Neural progenitor cell (in vitro differentiated cells): ENCODE data around the gene MICAL2. TPM values are rescaled to one million over a fixed set of nuclear protein-coding genes. Genes with fewer than 3 reads are reported as not detected.

Experiments
- DNase-seq: peaks from one replicate; pipeline ENCODE4 v3.0.0-alpha.2; 2016; ENCODE audit warnings: low spot score
- H2AFZ ChIP-seq: fragments of 200-600 bp; sonication (generic); replicated peaks from 2 replicates; pipeline ENCODE4 v1.6.1; 2016; ENCODE audit warnings: antibody characterized with exemption
- H3F3A ChIP-seq: fragments of 200-600 bp; sonication (generic); 2 replicates; pipeline ENCODE4 v1.6.1; 2016; ENCODE audit warnings: antibody characterized with exemption, low read depth
- H3K27ac ChIP-seq: fragments of 200-600 bp; sonication (generic); 2 replicates; pipeline ENCODE4 v1.5.1; 2016; ENCODE audit warnings: mild to moderate bottlenecking
- H3K27me3 ChIP-seq: fragments of 200-600 bp; sonication (generic); 2 replicates; pipeline ENCODE4 v1.6.1; 2016; ENCODE audit warnings: mild to moderate bottlenecking, moderate library complexity
- H3K36me3 ChIP-seq: fragments of 200-600 bp; sonication (generic); 2 replicates; pipeline ENCODE4 v1.5.1; 2016
- H3K4me1 ChIP-seq: fragments of 200-600 bp; sonication (generic); 2 replicates; pipeline ENCODE4 v1.6.1; 2016; ENCODE audit warnings: mixed run types
- H3K4me2 ChIP-seq: fragments of 200-600 bp; sonication (generic); 2 replicates; pipeline ENCODE4 v1.6.1; 2016
- H3K4me3 ChIP-seq: fragments of 200-600 bp; sonication (generic); 2 replicates; pipeline ENCODE4 v1.5.1; 2016
- H3K79me2 ChIP-seq: fragments of 200-600 bp; sonication (generic); 2 replicates; pipeline ENCODE4 v1.6.1; 2016; ENCODE audit warnings: low read depth
- H3K9ac ChIP-seq: fragments of 200-600 bp; sonication (generic); 2 replicates; pipeline ENCODE4 v1.6.1; 2016
- H3K9me3 ChIP-seq: fragments of 200-600 bp; sonication (generic); 2 replicates; pipeline ENCODE4 v1.5.1; 2016; ENCODE audit warnings: low read depth
- H4K20me1 ChIP-seq: fragments of 200-600 bp; sonication (generic); 2 replicates; pipeline ENCODE4 v1.6.1; 2016; ENCODE audit warnings: low read depth
- H3K27ac Mint-ChIP-seq: 3 replicates; pipeline ENCODE4 v1.8.0; 2021; ENCODE audit warnings: mixed read lengths
- H3K27me3 Mint-ChIP-seq: 2 replicates; pipeline ENCODE4 v1.8.0; 2022; ENCODE audit warnings: low read depth, mild to moderate bottlenecking, inconsistent platforms, moderate library complexity, mixed read lengths; ENCODE audit not compliant: insufficient read depth
- H3K36me3 Mint-ChIP-seq: 3 replicates; pipeline ENCODE4 v1.8.0; 2021; ENCODE audit warnings: mixed read lengths
- H3K4me1 Mint-ChIP-seq: 3 replicates; pipeline ENCODE4 v1.8.0; 2021; ENCODE audit warnings: mixed read lengths
- H3K4me3 Mint-ChIP-seq: 3 replicates; pipeline ENCODE4 v1.8.0; 2021; ENCODE audit warnings: mild to moderate bottlenecking, moderate library complexity, mixed read lengths
- H3K9me3 Mint-ChIP-seq: 3 replicates; pipeline ENCODE4 v1.8.0; 2020; ENCODE audit warnings: mixed read lengths
- EZH2 ChIP-seq: fragments of 200-600 bp; sonication (generic); IDR thresholded peaks from 2 replicates; pipeline ENCODE4 v1.6.1; 2017; ENCODE audit warnings: antibody characterized with exemption, mild to moderate bottlenecking, moderate library complexity
- EZH2phosphoT487 ChIP-seq: fragments of 200-600 bp; sonication (generic); IDR thresholded peaks from 2 replicates; pipeline ENCODE4 v1.6.1; 2017; ENCODE audit warnings: antibody characterized with exemption
- total RNA-seq: library from RNA; depleted of rRNA; stranded (reverse); fragments of >200 nt; gene quantifications from 2 replicates; pipeline ENCODE4 v1.2.3, GENCODE V29; 2015; ENCODE audit warnings: low replicate concordance
- TF ChIP-seq, protein P1 (sequence below): fragments of 200-600 bp; sonication (generic); IDR thresholded peaks from 2 replicates; pipeline ENCODE4 v1.5.1; 2017; ENCODE audit warnings: antibody characterized with exemption, mild to moderate bottlenecking

MICAL2 gene
- total RNA-seq, 1 donor from 2014 or later, result 0.60 TPM

DNA sequence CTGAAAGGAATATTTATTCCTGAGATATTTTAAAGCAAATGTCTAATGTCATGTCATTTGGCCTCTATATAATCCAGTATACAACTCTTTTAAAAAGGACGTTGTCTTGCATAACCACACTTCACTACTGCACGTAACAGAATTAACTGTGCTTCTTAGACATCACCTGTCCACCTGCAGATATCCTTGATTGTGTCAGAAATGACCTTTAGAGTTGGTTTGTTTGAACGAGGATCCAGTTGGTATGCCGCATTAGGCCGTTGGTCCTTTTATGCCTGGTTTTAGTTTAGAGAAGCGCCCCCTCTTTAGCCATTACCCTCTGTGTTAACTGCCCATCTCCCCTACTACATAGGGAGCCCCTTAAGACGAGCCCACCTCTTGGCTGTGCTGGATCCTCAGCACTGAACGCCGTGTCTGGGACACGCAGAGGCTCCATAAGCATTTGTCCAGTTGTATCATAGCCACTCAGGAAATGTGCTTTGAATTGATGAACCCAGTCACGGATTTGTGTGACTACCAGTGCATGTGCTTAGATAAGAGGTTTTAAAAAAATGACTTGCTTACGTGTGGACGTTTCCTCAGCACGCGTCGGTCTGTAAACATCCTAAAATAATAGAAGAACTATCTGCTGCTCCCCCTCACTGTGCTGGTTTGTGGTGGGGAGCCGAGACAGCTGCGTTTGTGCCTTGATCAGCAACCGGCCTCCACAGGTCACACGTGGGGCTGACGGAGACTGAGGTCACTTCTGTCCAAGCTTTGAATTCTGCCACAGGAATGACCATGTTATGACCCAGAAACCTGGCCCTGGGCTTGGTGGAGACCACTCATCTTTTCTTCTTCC is 4.0 kb downstream of the MICAL2 start:
- peaks cover 33% of the 10 kb centered on the region for H3K27me3 ChIP-seq
- H3K4me1 ChIP-seq, result peaks cover 8% of the 10 kb centered on the region
- no peak overlapping the region for H2AFZ ChIP-seq
- DNase-seq, result no peak
- no peak overlapping the region for H3K9ac ChIP-seq
- no peaks in the 10 kb centered on the region for H3K9me3 ChIP-seq
- Mint-ChIP-seq H3K36me3 (no peaks in the 10 kb centered on the region), H3K4me3 (no peak overlapping the region), H3K4me1 (peaks cover 12% of the 10 kb centered on the region), H3K27ac (no peak overlapping the region), H3K27me3 (peaks cover 18% of the 10 kb centered on the region), H3K9me3 (no peaks in the 10 kb centered on the region)
- no peaks in the 10 kb centered on the region for H3K79me2 ChIP-seq
- H3F3A ChIP-seq, result peaks cover 10% of the 10 kb centered on the region
- no peak overlapping the region for H3K27ac ChIP-seq
- H3K4me3 ChIP-seq, result no peak overlapping the region
- H4K20me1 ChIP-seq, result peaks cover 6% of the 10 kb centered on the region
- H3K36me3 ChIP-seq, result no peaks in the 10 kb centered on the region
- TF ChIP-seq, protein P1, sequence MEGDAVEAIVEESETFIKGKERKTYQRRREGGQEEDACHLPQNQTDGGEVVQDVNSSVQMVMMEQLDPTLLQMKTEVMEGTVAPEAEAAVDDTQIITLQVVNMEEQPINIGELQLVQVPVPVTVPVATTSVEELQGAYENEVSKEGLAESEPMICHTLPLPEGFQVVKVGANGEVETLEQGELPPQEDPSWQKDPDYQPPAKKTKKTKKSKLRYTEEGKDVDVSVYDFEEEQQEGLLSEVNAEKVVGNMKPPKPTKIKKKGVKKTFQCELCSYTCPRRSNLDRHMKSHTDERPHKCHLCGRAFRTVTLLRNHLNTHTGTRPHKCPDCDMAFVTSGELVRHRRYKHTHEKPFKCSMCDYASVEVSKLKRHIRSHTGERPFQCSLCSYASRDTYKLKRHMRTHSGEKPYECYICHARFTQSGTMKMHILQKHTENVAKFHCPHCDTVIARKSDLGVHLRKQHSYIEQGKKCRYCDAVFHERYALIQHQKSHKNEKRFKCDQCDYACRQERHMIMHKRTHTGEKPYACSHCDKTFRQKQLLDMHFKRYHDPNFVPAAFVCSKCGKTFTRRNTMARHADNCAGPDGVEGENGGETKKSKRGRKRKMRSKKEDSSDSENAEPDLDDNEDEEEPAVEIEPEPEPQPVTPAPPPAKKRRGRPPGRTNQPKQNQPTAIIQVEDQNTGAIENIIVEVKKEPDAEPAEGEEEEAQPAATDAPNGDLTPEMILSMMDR, result no peak
- TF ChIP-seq EZH2phosphoT487 (no peak), EZH2 (no peak)
- no peak overlapping the region for H3K4me2 ChIP-seq

DNA sequence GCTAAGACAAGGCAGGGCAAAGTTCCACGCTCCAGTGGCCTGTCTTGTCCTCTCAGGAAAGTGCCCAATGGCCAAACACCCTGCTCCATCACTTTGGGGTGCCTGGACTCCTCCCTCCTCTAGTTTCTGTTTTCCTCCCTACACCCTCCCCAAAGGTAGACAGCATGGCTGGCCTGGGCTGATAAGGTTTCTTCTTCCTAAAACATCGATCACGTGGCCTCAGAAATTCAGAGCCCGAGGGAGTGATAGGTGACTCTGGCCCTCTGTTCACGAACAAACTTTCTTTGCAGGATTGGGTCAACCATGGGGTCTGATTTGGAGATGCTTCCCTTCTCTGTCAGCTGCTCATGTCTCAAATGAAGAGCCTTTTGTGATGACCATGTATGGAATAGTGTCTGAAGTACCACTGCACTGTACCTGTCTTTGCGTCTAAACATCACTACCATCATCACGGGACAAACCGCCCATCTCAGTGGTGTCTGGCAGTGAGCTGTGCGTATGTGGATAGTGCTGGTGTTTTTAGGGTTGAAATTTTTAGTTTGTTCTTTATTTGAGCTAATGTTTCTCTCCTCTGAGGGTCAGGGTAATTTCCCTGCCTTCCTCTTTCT is 6.1 kb downstream of the MICAL2 start:
- H3K79me2 ChIP-seq, result no peaks in the 10 kb centered on the region
- no peak overlapping the region for H3K4me2 ChIP-seq
- Mint-ChIP-seq H3K27ac (no peak overlapping the region), H3K4me1 (peaks cover 13% of the 10 kb centered on the region), H3K36me3 (no peaks in the 10 kb centered on the region), H3K27me3 (peaks cover 13% of the 10 kb centered on the region), H3K9me3 (no peaks in the 10 kb centered on the region), H3K4me3 (no peak overlapping the region)
- no peak overlapping the region for H3K4me3 ChIP-seq
- H3K27ac ChIP-seq, result no peak overlapping the region
- TF ChIP-seq EZH2 (no peak), EZH2phosphoT487 (no peak)
- TF ChIP-seq, protein P1, result no peak
- peaks cover 5% of the 10 kb centered on the region for H3K4me1 ChIP-seq
- H3F3A ChIP-seq, result peaks cover 3% of the 10 kb centered on the region
- H3K9me3 ChIP-seq, result no peaks in the 10 kb centered on the region
- peaks cover 16% of the 10 kb centered on the region for H3K27me3 ChIP-seq
- DNase-seq, result no peak
- no peaks in the 10 kb centered on the region for H3K36me3 ChIP-seq
- H3K9ac ChIP-seq, result no peak overlapping the region
- H4K20me1 ChIP-seq, result no peaks in the 10 kb centered on the region
- no peak overlapping the region for H2AFZ ChIP-seq

DNA sequence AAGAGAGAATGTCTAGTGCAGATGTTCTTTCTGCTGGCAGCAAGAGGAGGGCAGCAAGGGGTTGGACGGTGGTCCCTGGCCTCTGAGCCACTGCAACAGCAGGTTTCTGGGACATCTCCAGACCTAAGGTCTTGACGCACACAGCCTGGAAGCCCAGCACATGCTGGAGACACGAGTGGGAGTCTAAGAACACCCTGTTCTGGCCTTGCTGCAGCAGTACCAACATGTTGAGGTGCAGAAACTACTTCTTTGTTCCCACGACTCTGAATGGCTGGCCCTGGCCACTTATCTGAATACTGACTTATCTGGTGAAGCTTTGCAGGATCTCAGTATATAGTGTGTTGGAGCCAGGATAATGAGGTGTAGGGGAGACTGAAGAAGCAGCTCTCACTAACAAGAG is 6.8 kb downstream of the MICAL2 start:
- peaks cover 11% of the 10 kb centered on the region for H3K4me1 Mint-ChIP-seq
- H3K4me3 ChIP-seq, result no peak overlapping the region
- no peaks in the 10 kb centered on the region for H3K9me3 ChIP-seq
- no peak overlapping the region for H3K4me2 ChIP-seq
- no peak overlapping the region for H3K4me3 Mint-ChIP-seq
- H3K9ac ChIP-seq, result no peak overlapping the region
- no peaks in the 10 kb centered on the region for H3K36me3 Mint-ChIP-seq
- H3K27me3 ChIP-seq, result peaks cover 9% of the 10 kb centered on the region
- no peaks in the 10 kb centered on the region for H3K9me3 Mint-ChIP-seq
- no peaks in the 10 kb centered on the region for H3F3A ChIP-seq
- H3K4me1 ChIP-seq, result peaks cover 3% of the 10 kb centered on the region
- no peak overlapping the region for H2AFZ ChIP-seq
- H3K27ac Mint-ChIP-seq, result no peak overlapping the region
- H3K27ac ChIP-seq, result no peak overlapping the region
- H3K36me3 ChIP-seq, result no peaks in the 10 kb centered on the region
- peaks cover 9% of the 10 kb centered on the region for H3K27me3 Mint-ChIP-seq
- H4K20me1 ChIP-seq, result no peaks in the 10 kb centered on the region
- H3K79me2 ChIP-seq, result no peaks in the 10 kb centered on the region
- no peak for DNase-seq
- TF ChIP-seq EZH2phosphoT487, result no peak
- TF ChIP-seq, protein P1, result no peak
- TF ChIP-seq EZH2, result no peak
